Glutamatergic neuron (in vitro differentiated cells): ENCODE data around the gene THADA. TPM values are rescaled to one million over a fixed set of nuclear protein-coding genes. Genes with fewer than 3 reads are reported as not detected.

Source experiments
- DNase-seq: peaks from one replicate; pipeline ENCODE4 v3.0.0; 2022
- H3K27ac Mint-ChIP-seq: one replicate; pipeline ENCODE4 v1.8.0; 2020; ENCODE audit warnings: mild to moderate bottlenecking, mixed read lengths, inconsistent platforms; ENCODE audit not compliant: unreplicated experiment
- H3K27me3 Mint-ChIP-seq: one replicate; pipeline ENCODE4 v1.8.0; 2020; ENCODE audit warnings: mild to moderate bottlenecking, moderate library complexity, mixed read lengths, inconsistent platforms; ENCODE audit not compliant: unreplicated experiment
- H3K36me3 Mint-ChIP-seq: one replicate; pipeline ENCODE4 v1.8.0; 2020; ENCODE audit warnings: mild to moderate bottlenecking, mixed read lengths, inconsistent platforms; ENCODE audit not compliant: unreplicated experiment
- H3K4me1 Mint-ChIP-seq: one replicate; pipeline ENCODE4 v1.8.0; 2020; ENCODE audit warnings: mild to moderate bottlenecking, low read depth, mixed read lengths, inconsistent platforms; ENCODE audit not compliant: unreplicated experiment
- H3K4me3 Mint-ChIP-seq: one replicate; pipeline ENCODE4 v1.8.0; 2020; ENCODE audit warnings: mild to moderate bottlenecking, mixed read lengths, inconsistent platforms; ENCODE audit not compliant: unreplicated experiment
- H3K9me3 Mint-ChIP-seq: one replicate; pipeline ENCODE4 v1.8.0; 2020; ENCODE audit warnings: mild to moderate bottlenecking, moderate library complexity, mixed read lengths, inconsistent platforms; ENCODE audit not compliant: unreplicated experiment
- total RNA-seq: library from RNA; stranded (reverse); fragmentation: NEBNext Ultra II Directional; extraction: Animal tissue kit (Norgen Biotek cat#: 25700); gene quantifications from one replicate; pipeline ENCODE4 v1.2.1, GENCODE V29; 2021; ENCODE audit not compliant: unreplicated experiment
- TF ChIP-seq, protein P1 (sequence below): fragments of 200-600 bp; sonication (generic); IDR thresholded peaks from one replicate; pipeline ENCODE4 v1.5.0; 2021; ENCODE audit not compliant: partially characterized antibody, unreplicated experiment

THADA gene
- total RNA-seq, 1 donor from 2014 or later: 15.0 TPM

DNA sequence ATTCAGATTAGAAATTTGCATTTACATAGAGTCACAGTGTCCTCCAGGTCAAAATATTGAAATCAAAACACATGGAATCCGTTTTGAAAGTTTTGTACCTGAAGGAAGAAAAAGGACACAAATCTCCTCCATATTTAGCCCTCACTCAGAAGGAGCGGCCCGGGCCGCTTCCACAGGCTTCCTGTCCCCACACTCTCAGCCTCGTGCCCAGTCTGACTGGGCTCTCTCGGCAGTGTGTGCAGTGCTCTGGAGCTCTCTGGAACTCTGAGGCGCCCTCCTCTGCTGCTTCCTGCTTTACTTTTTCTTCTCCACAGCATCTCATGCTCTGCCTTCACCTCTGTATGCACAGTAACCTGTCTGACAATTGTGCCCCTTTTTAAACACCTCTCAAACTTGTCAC lies 347.2 kb downstream of the THADA start:
- Mint-ChIP-seq H3K9me3 (peaks cover 3% of the 10 kb centered on the region), H3K4me1 (peaks cover 4% of the 10 kb centered on the region), H3K36me3 (no peaks in the 10 kb centered on the region), H3K4me3 (no peak overlapping the region), H3K27ac (no peak overlapping the region), H3K27me3 (peaks cover 3% of the 10 kb centered on the region)
- TF ChIP-seq, protein P1, sequence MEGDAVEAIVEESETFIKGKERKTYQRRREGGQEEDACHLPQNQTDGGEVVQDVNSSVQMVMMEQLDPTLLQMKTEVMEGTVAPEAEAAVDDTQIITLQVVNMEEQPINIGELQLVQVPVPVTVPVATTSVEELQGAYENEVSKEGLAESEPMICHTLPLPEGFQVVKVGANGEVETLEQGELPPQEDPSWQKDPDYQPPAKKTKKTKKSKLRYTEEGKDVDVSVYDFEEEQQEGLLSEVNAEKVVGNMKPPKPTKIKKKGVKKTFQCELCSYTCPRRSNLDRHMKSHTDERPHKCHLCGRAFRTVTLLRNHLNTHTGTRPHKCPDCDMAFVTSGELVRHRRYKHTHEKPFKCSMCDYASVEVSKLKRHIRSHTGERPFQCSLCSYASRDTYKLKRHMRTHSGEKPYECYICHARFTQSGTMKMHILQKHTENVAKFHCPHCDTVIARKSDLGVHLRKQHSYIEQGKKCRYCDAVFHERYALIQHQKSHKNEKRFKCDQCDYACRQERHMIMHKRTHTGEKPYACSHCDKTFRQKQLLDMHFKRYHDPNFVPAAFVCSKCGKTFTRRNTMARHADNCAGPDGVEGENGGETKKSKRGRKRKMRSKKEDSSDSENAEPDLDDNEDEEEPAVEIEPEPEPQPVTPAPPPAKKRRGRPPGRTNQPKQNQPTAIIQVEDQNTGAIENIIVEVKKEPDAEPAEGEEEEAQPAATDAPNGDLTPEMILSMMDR: no peak
- no peak for DNase-seq

DNA sequence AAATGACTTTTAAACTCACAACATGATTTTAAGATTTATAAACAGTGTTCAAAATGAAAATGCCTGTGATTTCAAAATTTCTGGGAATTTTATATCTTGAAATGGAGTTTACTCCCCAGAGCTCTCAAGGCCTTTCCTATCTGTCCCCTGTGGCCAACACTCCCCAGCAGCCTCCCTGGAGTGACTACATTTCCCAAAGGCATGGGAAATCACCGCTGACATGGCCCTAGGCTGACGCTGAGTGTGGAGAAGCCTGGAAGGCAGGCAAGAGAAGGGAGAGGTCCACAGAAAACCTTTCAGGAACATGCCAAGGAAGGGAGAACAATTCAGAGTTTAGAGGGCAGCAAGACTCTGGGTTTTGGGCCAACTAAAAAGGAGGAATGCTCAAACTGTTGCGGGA lies 349.2 kb downstream of the THADA start:
- Mint-ChIP-seq H3K36me3 (no peaks in the 10 kb centered on the region), H3K4me3 (no peak overlapping the region), H3K4me1 (peaks cover 4% of the 10 kb centered on the region), H3K9me3 (peaks cover 3% of the 10 kb centered on the region), H3K27ac (no peak overlapping the region), H3K27me3 (peaks cover 3% of the 10 kb centered on the region)
- DNase-seq: no peak
- TF ChIP-seq, protein P1: no peak

DNA sequence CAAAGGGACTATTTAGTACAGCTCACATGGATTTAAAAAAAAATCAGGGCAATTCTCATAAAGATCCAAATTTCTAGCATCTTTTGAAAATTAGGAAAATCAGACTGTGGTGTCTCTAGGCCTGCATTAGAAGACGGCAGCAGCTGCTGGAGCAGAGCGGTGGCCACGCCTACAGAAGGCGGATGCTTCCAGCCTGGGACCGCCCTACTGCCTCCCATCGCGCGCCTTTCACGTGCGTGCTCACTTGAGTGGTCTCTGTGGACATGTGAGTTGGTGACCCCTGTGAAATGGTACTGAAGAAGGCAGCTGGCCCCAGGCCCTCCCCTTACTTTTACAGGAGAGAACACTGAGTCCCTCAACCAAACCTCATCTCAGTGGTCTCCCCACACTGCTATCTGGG lies 354.3 kb downstream of the THADA start:
- Mint-ChIP-seq H3K27ac (no peak overlapping the region), H3K9me3 (no peaks in the 10 kb centered on the region), H3K4me1 (no peaks in the 10 kb centered on the region), H3K27me3 (peaks cover 2% of the 10 kb centered on the region), H3K4me3 (no peak overlapping the region), H3K36me3 (no peaks in the 10 kb centered on the region)
- DNase-seq: no peak
- TF ChIP-seq, protein P1: no peak

DNA sequence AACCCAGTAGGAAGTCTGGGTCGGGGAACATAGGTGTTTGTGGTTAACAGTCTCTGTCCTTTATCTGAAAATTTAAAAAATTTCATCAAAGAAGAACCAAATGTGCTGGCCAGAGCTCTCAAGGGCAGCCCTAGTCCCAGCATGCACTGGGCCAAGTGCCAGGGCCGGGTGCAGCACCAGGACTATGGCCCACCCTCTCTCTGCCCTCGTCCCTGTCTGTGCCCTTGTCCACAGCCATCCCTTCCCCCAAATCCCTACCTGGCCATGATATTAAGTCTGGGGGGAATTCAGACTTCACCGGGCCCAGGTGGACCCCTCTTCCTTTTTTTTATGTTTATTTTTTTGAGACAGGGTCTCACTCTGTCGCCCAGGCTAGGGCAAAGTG lies 355.1 kb downstream of the THADA start:
- no peaks in the 10 kb centered on the region for H3K9me3 Mint-ChIP-seq
- H3K4me3 Mint-ChIP-seq: no peak overlapping the region
- peaks cover 2% of the 10 kb centered on the region for H3K27me3 Mint-ChIP-seq
- no peak for DNase-seq
- H3K27ac Mint-ChIP-seq: no peak overlapping the region
- no peaks in the 10 kb centered on the region for H3K4me1 Mint-ChIP-seq
- TF ChIP-seq, protein P1: no peak
- no peaks in the 10 kb centered on the region for H3K36me3 Mint-ChIP-seq

DNA sequence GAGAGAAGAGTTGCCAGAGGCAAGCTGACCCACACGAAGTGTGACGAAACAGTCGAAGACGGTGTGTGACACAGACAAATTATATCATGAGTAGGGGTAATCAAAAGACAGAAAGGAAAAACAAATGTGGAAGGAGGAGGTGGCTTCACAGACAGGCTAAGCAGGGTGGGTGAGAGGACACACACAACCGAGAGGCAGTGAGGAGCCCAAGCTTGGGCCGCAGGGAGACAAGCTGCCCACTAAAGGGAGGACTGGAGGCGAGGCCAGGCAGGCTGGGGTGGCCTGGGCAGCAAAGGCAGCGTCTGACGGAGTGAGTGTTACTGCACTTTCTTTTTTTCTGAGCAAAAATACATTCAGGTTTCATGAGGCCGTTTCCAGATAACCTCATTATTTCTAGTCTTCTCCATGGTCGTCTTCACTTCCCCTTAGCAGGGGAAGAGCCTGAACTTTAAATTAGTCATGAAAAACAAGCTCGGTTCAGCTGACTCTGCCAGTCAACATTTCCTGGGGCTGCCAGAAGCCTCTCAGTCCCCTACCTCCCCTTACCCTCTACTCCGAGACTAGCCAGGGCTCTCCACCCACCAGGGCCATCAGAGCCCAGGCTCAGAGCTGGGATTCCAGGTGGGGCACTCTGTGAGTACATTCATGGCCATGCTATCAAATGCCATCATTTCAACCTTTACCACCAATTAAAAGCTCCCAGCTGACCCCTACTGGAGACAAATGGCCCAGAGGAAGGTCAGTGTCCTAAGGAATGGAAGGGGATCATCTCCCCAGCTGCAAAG lies 355.7 kb downstream of the THADA start:
- H3K4me3 Mint-ChIP-seq: no peak overlapping the region
- H3K27ac Mint-ChIP-seq: no peak overlapping the region
- no peaks in the 10 kb centered on the region for H3K4me1 Mint-ChIP-seq
- TF ChIP-seq, protein P1: no peak
- no peak for DNase-seq
- no peaks in the 10 kb centered on the region for H3K36me3 Mint-ChIP-seq
- peaks cover 2% of the 10 kb centered on the region for H3K27me3 Mint-ChIP-seq
- no peaks in the 10 kb centered on the region for H3K9me3 Mint-ChIP-seq
